ENCODE measurements around the gene ANKRD6. TPM values are rescaled to one million over a fixed set of nuclear protein-coding genes. Genes with fewer than 3 reads are reported as not detected.
A peak's percentile ranks its signal among the peaks of the same experiment; 100 is the strongest.

Gene ANKRD6
- total RNA-seq, 1 donor from 2014 or later, result 13.3 TPM

- Histone ChIP-seq H3K4me1 (no peaks in the 10 kb centered on the region), H3K27ac (no peak overlapping the region), H3K27me3 (no peaks in the 10 kb centered on the region), H3K36me3 (no peaks in the 10 kb centered on the region), H3K4me3 (no peak overlapping the region), H3K9me3 (no peaks in the 10 kb centered on the region)
- intact Hi-C loops (cut with DNase I), result no loop called here
- no peak for TF ChIP-seq POLR2A (IDR thresholded peaks at IDR 0.05)
- no peak for TF ChIP-seq POLR2AphosphoS5 (IDR thresholded peaks at IDR 0.05; ENCODE audit: insufficient read depth in 1 of 2, low read depth in 1 of 2)
- no peak for TF ChIP-seq CTCF (IDR thresholded peaks at IDR 0.05)
- DNase-seq (ENCODE audit: extremely low spot score in 2 of 2), result peak in 1 of 2 donors; percentile 84
These were observed 114.3 kb downstream of the ANKRD6 start for GRCh38 chr6:89547281-89547680.

- Histone ChIP-seq H3K36me3 (no peaks in the 10 kb centered on the region), H3K4me3 (no peak overlapping the region), H3K27ac (no peak overlapping the region), H3K4me1 (no peaks in the 10 kb centered on the region), H3K27me3 (no peaks in the 10 kb centered on the region), H3K9me3 (no peaks in the 10 kb centered on the region)
- no peak for TF ChIP-seq POLR2AphosphoS5 (IDR thresholded peaks at IDR 0.05; ENCODE audit: insufficient read depth in 1 of 2, low read depth in 1 of 2)
- no peak for TF ChIP-seq CTCF (IDR thresholded peaks at IDR 0.05)
- TF ChIP-seq POLR2A (IDR thresholded peaks at IDR 0.05), result no peak
- intact Hi-C loops (cut with DNase I), result no loop called here
- peak in 1 of 2 donors; percentile 60 for DNase-seq (ENCODE audit: extremely low spot score in 2 of 2)
These were observed 120.5 kb downstream of the ANKRD6 start for GRCh38 chr6:89553431-89553830.

GRCh38 chr6:89554106-89554505 lies 121.2 kb downstream of the ANKRD6 start:
- Histone ChIP-seq H3K27me3 (no peaks in the 10 kb centered on the region), H3K27ac (no peak overlapping the region), H3K36me3 (no peaks in the 10 kb centered on the region), H3K4me3 (no peak overlapping the region), H3K9me3 (no peaks in the 10 kb centered on the region), H3K4me1 (no peaks in the 10 kb centered on the region)
- intact Hi-C loops (cut with DNase I), result no loop called here
- DNase-seq (ENCODE audit: extremely low spot score in 2 of 2), result peak in 1 of 2 donors; percentile 37
- no peak for TF ChIP-seq POLR2AphosphoS5 (IDR thresholded peaks at IDR 0.05; ENCODE audit: insufficient read depth in 1 of 2, low read depth in 1 of 2)
- no peak for TF ChIP-seq CTCF (IDR thresholded peaks at IDR 0.05)
- no peak for TF ChIP-seq POLR2A (IDR thresholded peaks at IDR 0.05)

DNA sequence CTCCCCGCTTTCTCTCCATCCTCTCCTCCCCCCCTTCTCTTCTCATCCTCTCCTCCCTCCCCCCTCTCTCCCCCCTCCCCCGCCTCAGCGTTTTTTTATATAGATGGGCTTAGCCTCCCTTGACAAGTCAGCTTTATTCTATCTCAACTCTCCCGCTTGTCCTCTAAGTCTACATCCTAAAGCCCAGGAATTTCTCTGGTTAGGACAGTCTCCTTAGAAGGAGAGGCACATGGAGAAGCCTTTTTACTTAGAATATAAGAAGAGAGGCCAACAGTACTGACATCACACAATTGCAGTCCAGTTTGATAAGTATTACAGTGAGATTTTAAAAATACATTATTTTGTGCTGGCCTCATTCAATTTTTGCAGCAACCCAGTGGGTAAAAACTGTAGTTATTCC lies 122.1 kb downstream of the ANKRD6 start:
- Histone ChIP-seq H3K9me3 (no peaks in the 10 kb centered on the region), H3K27me3 (no peaks in the 10 kb centered on the region), H3K36me3 (no peaks in the 10 kb centered on the region), H3K4me3 (no peak overlapping the region), H3K27ac (no peak overlapping the region), H3K4me1 (no peaks in the 10 kb centered on the region)
- intact Hi-C loops (cut with DNase I), result no loop called here
- DNase-seq (ENCODE audit: extremely low spot score in 2 of 2), result no peak
- TF ChIP-seq POLR2AphosphoS5 (IDR thresholded peaks at IDR 0.05; ENCODE audit: insufficient read depth in 1 of 2, low read depth in 1 of 2), result no peak
- no peak for TF ChIP-seq POLR2A (IDR thresholded peaks at IDR 0.05)
- no peak for TF ChIP-seq CTCF (IDR thresholded peaks at IDR 0.05)

DNA sequence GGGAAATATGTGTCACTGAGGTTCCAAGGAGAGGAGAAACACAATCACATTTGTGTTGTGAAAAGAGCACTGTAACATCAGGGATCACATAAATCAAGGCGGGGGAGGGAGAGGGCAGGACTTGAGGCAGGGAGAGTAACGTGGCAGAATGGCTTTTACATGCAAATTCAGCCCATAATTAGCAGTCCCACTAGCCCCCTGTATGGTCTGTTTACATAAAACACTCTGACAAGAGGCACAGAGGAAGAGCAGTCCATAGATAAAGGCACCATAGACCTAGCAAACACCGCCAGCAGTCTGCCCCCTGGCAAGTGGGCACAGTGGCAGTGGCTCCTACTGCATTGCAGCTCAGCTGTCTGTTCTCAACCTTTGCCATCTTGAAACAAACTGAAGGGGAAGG lies 122.9 kb downstream of the ANKRD6 start:
- DNase-seq (ENCODE audit: extremely low spot score in 2 of 2), result no peak
- Histone ChIP-seq H3K27me3 (no peaks in the 10 kb centered on the region), H3K4me3 (no peak overlapping the region), H3K27ac (no peak overlapping the region), H3K36me3 (no peaks in the 10 kb centered on the region), H3K4me1 (no peaks in the 10 kb centered on the region), H3K9me3 (no peaks in the 10 kb centered on the region)
- intact Hi-C loops (cut with DNase I), result no loop called here
- no peak for TF ChIP-seq POLR2A (IDR thresholded peaks at IDR 0.05)
- no peak for TF ChIP-seq CTCF (IDR thresholded peaks at IDR 0.05)
- TF ChIP-seq POLR2AphosphoS5 (IDR thresholded peaks at IDR 0.05; ENCODE audit: insufficient read depth in 1 of 2, low read depth in 1 of 2), result no peak

Data from vagina (tissue), 2 donors.